OCI-LY1 (cell line): ENCODE results near the gene FRAS1.
"Not testable (repeated sequence)": the region's sequence is repeated elsewhere in the genome, so short reads cannot be mapped to it uniquely, and the experiment has no call there.

Experiments
- CTCF ChIP-seq: fragments of 200-600 bp; sonication (generic), shearing (Covaris generic); IDR thresholded peaks from 2 replicates; pipeline ENCODE4 v1.5.1; 2017; ENCODE audit warnings: mild to moderate bottlenecking, antibody characterized with exemption, low read length, moderate library complexity, mixed read lengths
- EZH2 ChIP-seq: fragments of 200-600 bp; sonication (generic), shearing (Covaris generic); IDR thresholded peaks from 2 replicates; pipeline ENCODE4 v1.8.0; 2017; ENCODE audit warnings: borderline replicate concordance, mixed run types, mild to moderate bottlenecking, antibody characterized with exemption, low read length, moderate library complexity, mixed read lengths

- not testable (repeated sequence) for TF ChIP-seq CTCF, EZH2
These were observed 491.8 kb downstream of the FRAS1 start for GRCh38 chr4:78548889-78549288.
